K562 (cell line): ENCODE data around the gene RAMACL. TPM values are rescaled to one million over a fixed set of nuclear protein-coding genes. Genes with fewer than 3 reads are reported as not detected.

Experiments
- ATAC-seq: fragments of 200-7000 bp; cut with Tn5 transposase; 3 replicates; pipeline ENCODE4 v1.9.1; 2020; ENCODE audit warnings: moderate library complexity
- BruUV-seq: library from RNA; stranded (reverse); fragments of 400-500 nt; replicated peaks from 2 replicates; lab custom pipeline; 2021; lab: Mats Ljungman, UMichigan
- CTCF ChIA-PET: fragments of 300-600 bp; formaldehyde crosslinking; extraction: SDS; loops from one replicate; lab custom pipeline; 2021; ENCODE audit warnings: low intra/inter-chr PET ratio; lab: Yijun Ruan, JAX
- POLR2A ChIA-PET: fragments of 300-600, 350-650 bp; sonication (Branson Sonifier 250); formaldehyde crosslinking; extraction: SDS; loops from one replicate; lab custom pipeline; 2021; ENCODE audit warnings: antibody characterized with exemption, inconsistent platforms; lab: Yijun Ruan, JAX
- DNase-seq, 4 experiments: peaks; one replicate each; pipeline versions ENCODE4 v3.0.0 to v3.0.0-alpha.2; 2011 to 2018; ENCODE audit warnings: low spot score in 3 of 4, mixed read lengths in 3 of 4; ENCODE audit errors: extremely low read depth in 1 of 4
- FAIRE-seq: peaks from 2 replicates; lab custom pipeline; 2011; peaks lifted over from hg19 to GRCh38; lab: Jason Lieb, UNC
- H2AFZ ChIP-seq: 2 replicates; pipeline ENCODE4 v1.6.0; 2011; ENCODE audit warnings: low read depth, low read length, control low read depth, inconsistent platforms
- H3K27ac ChIP-seq: fragments of 200-600 bp; 3 replicates; pipeline ENCODE4 v1.8.0; 2011; ENCODE audit warnings: low read depth, mild to moderate bottlenecking, control low read depth, inconsistent platforms, low read length, moderate library complexity, mixed read lengths; ENCODE audit errors: extremely low read depth
- H3K27me3 ChIP-seq, 2 experiments: fragments of 300-600 bp in 1 of 2; 2 replicates in 1 of 2; 3 replicates in 1 of 2; pipeline versions ENCODE4 v1.6.0 to v1.8.0; 2011; ENCODE audit warnings: inconsistent platforms in 2 of 2, low read length in 2 of 2, mild to moderate bottlenecking in 1 of 2, mixed read lengths in 1 of 2, moderate library complexity in 1 of 2; ENCODE audit not compliant: control insufficient read depth in 2 of 2, insufficient read depth in 2 of 2
- H3K36me3 ChIP-seq: fragments of 300-600 bp; 3 replicates; pipeline ENCODE4 v1.8.0; 2011; ENCODE audit warnings: mild to moderate bottlenecking, low read length, inconsistent platforms; ENCODE audit not compliant: control insufficient read depth, insufficient read depth
- H3K4me1 ChIP-seq, 2 experiments: fragments of 200-600 bp in 1 of 2; replicated peaks in 1 of 2; 2 replicates in 1 of 2; 3 replicates in 1 of 2; pipeline versions ENCODE4 v1.5.1 to v1.8.0; 2011; ENCODE audit warnings: inconsistent platforms in 2 of 2, low read length in 2 of 2, mild to moderate bottlenecking in 1 of 2, mixed read lengths in 1 of 2, moderate library complexity in 1 of 2; ENCODE audit not compliant: control insufficient read depth in 2 of 2, insufficient read depth in 2 of 2
- H3K4me2 ChIP-seq: 2 replicates; pipeline ENCODE4 v1.6.1; 2011; ENCODE audit warnings: low read length, control low read depth, inconsistent platforms, mixed read lengths; ENCODE audit not compliant: insufficient read depth
- H3K4me3 ChIP-seq: fragments of 200-600 bp; sonication (generic), shearing (Covaris generic); 2 replicates; pipeline ENCODE4 v1.5.1; 2016; ENCODE audit warnings: control low read depth, inconsistent platforms
- H3K79me2 ChIP-seq: fragments of 200-600 bp; 3 replicates; pipeline ENCODE4 v1.8.0; 2011; ENCODE audit warnings: low read length, inconsistent platforms; ENCODE audit not compliant: control insufficient read depth, insufficient read depth
- H3K9ac ChIP-seq, 2 experiments: 2 replicates each; pipeline versions ENCODE4 v1.6.0 to v1.6.1; 2011; ENCODE audit warnings: low read depth in 2 of 2, low read length in 2 of 2, control low read depth in 1 of 2, inconsistent platforms in 1 of 2, mild to moderate bottlenecking in 1 of 2, mixed read lengths in 1 of 2; ENCODE audit not compliant: insufficient read depth in 1 of 2
- H3K9me1 ChIP-seq: one replicate; pipeline ENCODE4 v1.6.0; 2011; ENCODE audit warnings: inconsistent platforms, mild to moderate bottlenecking, low read length, moderate library complexity; ENCODE audit not compliant: control insufficient read depth, insufficient read depth
- H3K9me3 ChIP-seq: replicated peaks from 2 replicates; pipeline ENCODE4 v1.5.1; 2011; ENCODE audit warnings: low read depth, low read length, inconsistent platforms; ENCODE audit not compliant: control insufficient read depth, insufficient read depth
- H4K20me1 ChIP-seq: replicated peaks from 2 replicates; pipeline ENCODE4 v1.6.1; 2011; ENCODE audit warnings: low read length, inconsistent platforms, mixed read lengths; ENCODE audit not compliant: control insufficient read depth, insufficient read depth
- CC2D1A ChIP-seq: fragments of 450-650 bp; IDR thresholded peaks from 2 replicates; pipeline ENCODE4 v1.6.1; 2017; ENCODE audit warnings: mild to moderate bottlenecking
- ESRRA ChIP-seq: fragments of 450-650 bp; IDR thresholded peaks from 2 replicates; pipeline ENCODE4 v1.6.1; 2014; ENCODE audit warnings: low read depth, mild to moderate bottlenecking, moderate library complexity, borderline replicate concordance
- GABPA ChIP-seq: fragments of 200-800 bp; sonication (Bioruptor generic); conservative IDR thresholded peaks from 2 replicates; pipeline ENCODE4 v1.6.1; 2016; ENCODE audit warnings: low read depth, missing genetic modification characterization, missing compliant biosample characterization
- HDGF ChIP-seq: fragments of 450-650 bp; IDR thresholded peaks from 2 replicates; pipeline ENCODE4 v1.6.1; 2016
- KLF13 ChIP-seq: fragments of 450-650 bp; IDR thresholded peaks from 2 replicates; pipeline ENCODE4 v1.6.1; 2016; ENCODE audit warnings: missing genetic modification characterization, low read depth, mild to moderate bottlenecking, missing compliant biosample characterization, moderate library complexity, borderline replicate concordance
- MXI1 ChIP-seq: IDR thresholded peaks from 2 replicates; pipeline ENCODE4 v1.6.1; 2011; ENCODE audit warnings: low read depth, mild to moderate bottlenecking, improper control_type of control experiment, low read length
- POLR2G ChIP-seq: fragments of 200-400 bp; formaldehyde crosslinking; IDR thresholded peaks from 2 replicates; pipeline ENCODE4 v1.6.1; 2017; ENCODE audit warnings: low read depth, mild to moderate bottlenecking, antibody characterized with exemption, low read length, moderate library complexity
- SMARCB1 ChIP-seq: IDR thresholded peaks from 2 replicates; pipeline ENCODE4 v1.6.1; 2011; ENCODE audit warnings: improper control_type of control experiment, low read depth; ENCODE audit not compliant: insufficient read length
- SOX6 ChIP-seq: fragments of 450-650 bp; IDR thresholded peaks from 2 replicates; pipeline ENCODE4 v1.6.1; 2014; ENCODE audit warnings: mild to moderate bottlenecking
- SRSF7 ChIP-seq: fragments of 200-400 bp; formaldehyde crosslinking; optimal IDR thresholded peaks from 2 replicates; pipeline ENCODE3; 2017; ENCODE audit warnings: mild to moderate bottlenecking, low read depth, low read length
- TOE1 ChIP-seq, 2 experiments: fragments of 450-650 bp in 1 of 2; sonication (generic) in 1 of 2; formaldehyde crosslinking in 1 of 2; IDR thresholded peaks; 2 replicates each; pipeline versions ENCODE4 v1.7.1 to v1.8.0; 2016 to 2022; ENCODE audit warnings: borderline replicate concordance in 2 of 2, mild to moderate bottlenecking in 2 of 2, antibody characterized with exemption in 1 of 2, inconsistent platforms in 1 of 2, low read depth in 1 of 2, missing genetic modification reagents in 1 of 2, moderate library complexity in 1 of 2
- ZNF707 ChIP-seq: fragments of 250-450 bp; sonication (Bioruptor Pico); conservative IDR thresholded peaks from 2 replicates; pipeline ENCODE4 v1.8.0; 2022; ENCODE audit warnings: inconsistent platforms, mild to moderate bottlenecking, moderate library complexity
- WGBS: fragments of 100-300 bp; shearing (Covaris generic); methylation state at CpG from one replicate; pipeline ENCODE4 v1.1.6; 2016; ENCODE audit warnings: low coverage, mixed read lengths; ENCODE audit not compliant: insufficient coverage; ENCODE audit errors: missing lambda C conversion rate; 5-methylcytosine and 5-hydroxymethylcytosine counted together
- in situ Hi-C: fragments of 300-500 bp; cut with MboI; formaldehyde crosslinking; loops from 4 replicates; pipeline ENCODE4 v1.15.0; 2018; ENCODE audit warnings: inconsistent platforms, mixed read lengths
- intact Hi-C: fragments of 100-400 bp; cut with micrococcal nuclease; formaldehyde crosslinking; loops from 2 replicates; pipeline ENCODE4 v1.14.2; 2022
- polyA plus RNA-seq, 8 experiments: library from polyadenylated mRNA; depleted of rRNA in 4 of 8; stranded (reverse) in 5 of 8; unstranded in 3 of 8; fragments of >200 nt; fragmentation: Nextera tagmentation in 2 of 8; fragmentation: Illumina TruSeq in 1 of 8; extraction: Ambion mirVana in 2 of 8; extraction: Trizol in 1 of 8; gene quantifications; 2 replicates each; pipeline versions ENCODE4 v1.2.1 to v1.2.3, GENCODE V29; 2011 to 2014; ENCODE audit warnings: inconsistent platforms in 1 of 8, missing spikeins in 1 of 8
- total RNA-seq, 7 experiments: library from RNA; depleted of rRNA in 6 of 7; stranded (reverse); fragments of >200 nt in 6 of 7; fragmentation: Illumina TruSeq in 2 of 7; extraction: Trizol in 2 of 7; gene quantifications; 2 replicates each; pipeline versions ENCODE4 v1.2.1 to v1.2.3, GENCODE V29; 2011 to 2021; ENCODE audit warnings: low replicate concordance in 1 of 7
- TF ChIP-seq, protein P1 (sequence below): fragments of 450-650 bp; IDR thresholded peaks from one replicate; pipeline ENCODE4 v1.6.1; 2018; ENCODE audit warnings: mild to moderate bottlenecking, moderate library complexity; ENCODE audit not compliant: partially characterized antibody
- TF ChIP-seq, protein P2 (sequence below): sonication (generic); formaldehyde crosslinking; IDR thresholded peaks from 2 replicates; pipeline ENCODE4 v1.8.1; 2023; ENCODE audit warnings: mild to moderate bottlenecking, missing genetic modification reagents
- TF ChIP-seq, protein P3 (sequence below): fragments of 450-650 bp; IDR thresholded peaks from 2 replicates; pipeline ENCODE4 v1.6.1; 2018; ENCODE audit warnings: mild to moderate bottlenecking, low read depth; ENCODE audit not compliant: partially characterized antibody
- TF ChIP-seq, protein P4 (sequence below): IDR thresholded peaks from 2 replicates; pipeline ENCODE4 v1.6.1; 2014; ENCODE audit warnings: antibody characterized with exemption

RAMACL gene
- total and polyA plus RNA-seq, 9 of the 15 experiments (the other 6 are each of a cell fraction or from before 2014, with no cell fraction given) = 0.11 to 1.7 (median 0.41) TPM; not detected in 1

DNA sequence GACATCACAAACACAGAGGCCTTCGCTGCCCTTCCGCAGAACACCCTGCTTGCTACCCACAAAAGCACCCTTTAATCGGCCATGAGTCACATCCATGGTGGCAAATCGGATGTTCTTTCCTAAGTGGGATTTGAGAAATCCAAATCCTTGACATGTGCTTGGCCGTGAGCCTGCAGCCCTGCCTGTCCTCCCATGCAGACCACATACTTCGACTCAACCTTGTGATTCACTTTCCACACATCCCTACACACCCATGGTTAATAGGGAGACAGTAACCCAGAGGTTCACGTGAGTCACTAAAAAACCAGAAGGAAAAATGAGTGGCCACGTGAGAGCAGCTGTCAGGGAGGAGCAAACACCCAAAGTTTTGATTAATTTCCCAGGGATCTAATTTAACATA, 19.4 kb downstream of the RAMACL start:
- POLR2A ChIA-PET = interaction anchor here (0.6 to 1.3 kb wide), 2 partner anchors 13 to 301 kb away, joined by 3 read pairs; no protein-coding TSS in a partner anchor
- no peak for TF ChIP-seq ESRRA
- TF ChIP-seq SOX6 = no peak
- no peak for TF ChIP-seq SRSF7
- TF ChIP-seq HDGF = no peak
- TF ChIP-seq ZNF707 (CRISPR knock-in tag) = no peak
- no peak for TF ChIP-seq GABPA (tag)
- TF ChIP-seq, protein P1, sequence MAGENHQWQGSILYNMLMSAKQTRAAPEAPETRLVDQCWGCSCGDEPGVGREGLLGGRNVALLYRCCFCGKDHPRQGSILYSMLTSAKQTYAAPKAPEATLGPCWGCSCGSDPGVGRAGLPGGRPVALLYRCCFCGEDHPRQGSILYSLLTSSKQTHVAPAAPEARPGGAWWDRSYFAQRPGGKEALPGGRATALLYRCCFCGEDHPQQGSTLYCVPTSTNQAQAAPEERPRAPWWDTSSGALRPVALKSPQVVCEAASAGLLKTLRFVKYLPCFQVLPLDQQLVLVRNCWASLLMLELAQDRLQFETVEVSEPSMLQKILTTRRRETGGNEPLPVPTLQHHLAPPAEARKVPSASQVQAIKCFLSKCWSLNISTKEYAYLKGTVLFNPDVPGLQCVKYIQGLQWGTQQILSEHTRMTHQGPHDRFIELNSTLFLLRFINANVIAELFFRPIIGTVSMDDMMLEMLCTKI = no peak
- TF ChIP-seq, protein P2, sequence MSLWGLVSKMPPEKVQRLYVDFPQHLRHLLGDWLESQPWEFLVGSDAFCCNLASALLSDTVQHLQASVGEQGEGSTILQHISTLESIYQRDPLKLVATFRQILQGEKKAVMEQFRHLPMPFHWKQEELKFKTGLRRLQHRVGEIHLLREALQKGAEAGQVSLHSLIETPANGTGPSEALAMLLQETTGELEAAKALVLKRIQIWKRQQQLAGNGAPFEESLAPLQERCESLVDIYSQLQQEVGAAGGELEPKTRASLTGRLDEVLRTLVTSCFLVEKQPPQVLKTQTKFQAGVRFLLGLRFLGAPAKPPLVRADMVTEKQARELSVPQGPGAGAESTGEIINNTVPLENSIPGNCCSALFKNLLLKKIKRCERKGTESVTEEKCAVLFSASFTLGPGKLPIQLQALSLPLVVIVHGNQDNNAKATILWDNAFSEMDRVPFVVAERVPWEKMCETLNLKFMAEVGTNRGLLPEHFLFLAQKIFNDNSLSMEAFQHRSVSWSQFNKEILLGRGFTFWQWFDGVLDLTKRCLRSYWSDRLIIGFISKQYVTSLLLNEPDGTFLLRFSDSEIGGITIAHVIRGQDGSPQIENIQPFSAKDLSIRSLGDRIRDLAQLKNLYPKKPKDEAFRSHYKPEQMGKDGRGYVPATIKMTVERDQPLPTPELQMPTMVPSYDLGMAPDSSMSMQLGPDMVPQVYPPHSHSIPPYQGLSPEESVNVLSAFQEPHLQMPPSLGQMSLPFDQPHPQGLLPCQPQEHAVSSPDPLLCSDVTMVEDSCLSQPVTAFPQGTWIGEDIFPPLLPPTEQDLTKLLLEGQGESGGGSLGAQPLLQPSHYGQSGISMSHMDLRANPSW (CRISPR knock-in tag) = no peak
- no peak for TF ChIP-seq SMARCB1
- no peak for TF ChIP-seq POLR2G
- TF ChIP-seq MXI1 = no peak
- TF ChIP-seq KLF13 (tag) = no peak
- TF ChIP-seq, protein P3, sequence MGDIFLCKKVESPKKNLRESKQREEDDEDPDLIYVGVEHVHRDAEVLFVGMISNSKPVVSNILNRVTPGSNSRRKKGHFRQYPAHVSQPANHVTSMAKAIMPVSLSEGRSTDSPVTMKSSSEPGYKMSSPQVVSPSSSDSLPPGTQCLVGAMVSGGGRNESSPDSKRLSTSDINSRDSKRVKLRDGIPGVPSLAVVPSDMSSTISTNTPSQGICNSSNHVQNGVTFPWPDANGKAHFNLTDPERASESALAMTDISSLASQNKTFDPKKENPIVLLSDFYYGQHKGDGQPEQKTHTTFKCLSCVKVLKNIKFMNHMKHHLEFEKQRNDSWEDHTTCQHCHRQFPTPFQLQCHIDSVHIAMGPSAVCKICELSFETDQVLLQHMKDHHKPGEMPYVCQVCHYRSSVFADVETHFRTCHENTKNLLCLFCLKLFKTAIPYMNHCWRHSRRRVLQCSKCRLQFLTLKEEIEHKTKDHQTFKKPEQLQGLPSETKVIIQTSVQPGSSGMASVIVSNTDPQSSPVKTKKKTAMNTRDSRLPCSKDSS = no peak
- TF ChIP-seq TOE1 (IDR thresholded peaks at IDR 0.05; ENCODE audit: borderline replicate concordance) = no peak
- no peak for TF ChIP-seq TOE1 (CRISPR knock-in tag; IDR thresholded peaks at IDR 0.05; ENCODE audit: borderline replicate concordance, low read depth)
- no peak for TF ChIP-seq CC2D1A
- TF ChIP-seq, protein P4, sequence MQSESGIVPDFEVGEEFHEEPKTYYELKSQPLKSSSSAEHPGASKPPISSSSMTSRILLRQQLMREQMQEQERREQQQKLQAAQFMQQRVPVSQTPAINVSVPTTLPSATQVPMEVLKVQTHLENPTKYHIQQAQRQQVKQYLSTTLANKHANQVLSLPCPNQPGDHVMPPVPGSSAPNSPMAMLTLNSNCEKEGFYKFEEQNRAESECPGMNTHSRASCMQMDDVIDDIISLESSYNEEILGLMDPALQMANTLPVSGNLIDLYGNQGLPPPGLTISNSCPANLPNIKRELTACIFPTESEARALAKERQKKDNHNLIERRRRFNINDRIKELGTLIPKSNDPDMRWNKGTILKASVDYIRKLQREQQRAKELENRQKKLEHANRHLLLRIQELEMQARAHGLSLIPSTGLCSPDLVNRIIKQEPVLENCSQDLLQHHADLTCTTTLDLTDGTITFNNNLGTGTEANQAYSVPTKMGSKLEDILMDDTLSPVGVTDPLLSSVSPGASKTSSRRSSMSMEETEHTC = no peak

More for the DNA sequence above, 19.4 kb downstream of the RAMACL start:
- Histone ChIP-seq H3K27me3 (peaks cover 54 to 83% of the 10 kb centered on the region in 2 experiments), H3K4me3 (no peak overlapping the region), H3K79me2 (no peaks in the 10 kb centered on the region), H3K4me2 (no peak overlapping the region), H2AFZ (no peak overlapping the region), H3K9me3 (no peaks in the 10 kb centered on the region), H4K20me1 (peaks cover 5% of the 10 kb centered on the region; the same call in 1 of the 2 replicates), H3K36me3 (no peaks in the 10 kb centered on the region), H3K9ac (no peak overlapping the region), H3K4me1 (no peaks in the 10 kb centered on the region), H3K9me1 (no peaks in the 10 kb centered on the region), H3K27ac (no peak overlapping the region)
- no TSS peak for BruUV-seq
- in situ Hi-C loops (no loop called here), intact Hi-C loops (no loop called here)
- DNase-seq (no peak), ATAC-seq (no peak), FAIRE-seq (no peak)
- 0% methylated on average over 8 of the region's 8 CpGs for WGBS
- CTCF ChIA-PET = no interaction called here
